NCI-H1048 (cell line): ENCODE results near the gene BPIFB1.

Experiments used
- DNase-seq: peaks from one replicate; lab custom pipeline; 2025; lab: John Stamatoyannopoulos, UW

Gene BPIFB1

GRCh38 chr20:33328157-33329137, 45.4 kb downstream of the BPIFB1 start:
- no peak for DNase-seq

GRCh38 chr20:33332905-33333456, 50.0 kb downstream of the BPIFB1 start:
- no peak for DNase-seq

- no peak for DNase-seq
These were observed 50.6 kb downstream of the BPIFB1 start for GRCh38 chr20:33333616-33334015.

GRCh38 chr20:33334111-33334510, 51.1 kb downstream of the BPIFB1 start:
- DNase-seq = no peak

- no peak for DNase-seq
These were observed 53.4 kb downstream of the BPIFB1 start for GRCh38 chr20:33336375-33336774.

- DNase-seq = no peak
These were observed 54.1 kb downstream of the BPIFB1 start for GRCh38 chr20:33337119-33337518.

- no peak for DNase-seq
These were observed 54.6 kb downstream of the BPIFB1 start for GRCh38 chr20:33337531-33338165.

GRCh38 chr20:33338467-33339258, 55.6 kb downstream of the BPIFB1 start:
- no peak for DNase-seq

- DNase-seq = no peak
These were observed 56.6 kb downstream of the BPIFB1 start for GRCh38 chr20:33339515-33340058.

- DNase-seq = no peak
These were observed 60.5 kb downstream of the BPIFB1 start for GRCh38 chr20:33343521-33343920.

GRCh38 chr20:33345342-33345741, 62.3 kb downstream of the BPIFB1 start:
- no peak for DNase-seq

GRCh38 chr20:33348136-33348937, 65.3 kb downstream of the BPIFB1 start:
- no peak for DNase-seq

GRCh38 chr20:33349493-33349892, 66.5 kb downstream of the BPIFB1 start:
- DNase-seq = no peak

GRCh38 chr20:33351696-33352095, 68.7 kb downstream of the BPIFB1 start:
- no peak for DNase-seq

GRCh38 chr20:33352258-33353012, 69.4 kb downstream of the BPIFB1 start:
- no peak for DNase-seq

- no peak for DNase-seq
These were observed 70.0 kb downstream of the BPIFB1 start for GRCh38 chr20:33353013-33353402.
